Stimulated activated CD8-positive, alpha-beta memory T cell treated with anti-CD3 and anti-CD28 coated beads, Interleukin-15, amount 100 ng/mL, for 24 hours (primary cell): ENCODE data around the gene LPIN1.
A peak's percentile ranks its signal among the peaks of the same experiment; 100 is the strongest.

Experiments used
- DNase-seq: peaks from one replicate; pipeline ENCODE4 v3.0.0-alpha.2; 2020; ENCODE audit warnings: low read depth

LPIN1 gene

DNA sequence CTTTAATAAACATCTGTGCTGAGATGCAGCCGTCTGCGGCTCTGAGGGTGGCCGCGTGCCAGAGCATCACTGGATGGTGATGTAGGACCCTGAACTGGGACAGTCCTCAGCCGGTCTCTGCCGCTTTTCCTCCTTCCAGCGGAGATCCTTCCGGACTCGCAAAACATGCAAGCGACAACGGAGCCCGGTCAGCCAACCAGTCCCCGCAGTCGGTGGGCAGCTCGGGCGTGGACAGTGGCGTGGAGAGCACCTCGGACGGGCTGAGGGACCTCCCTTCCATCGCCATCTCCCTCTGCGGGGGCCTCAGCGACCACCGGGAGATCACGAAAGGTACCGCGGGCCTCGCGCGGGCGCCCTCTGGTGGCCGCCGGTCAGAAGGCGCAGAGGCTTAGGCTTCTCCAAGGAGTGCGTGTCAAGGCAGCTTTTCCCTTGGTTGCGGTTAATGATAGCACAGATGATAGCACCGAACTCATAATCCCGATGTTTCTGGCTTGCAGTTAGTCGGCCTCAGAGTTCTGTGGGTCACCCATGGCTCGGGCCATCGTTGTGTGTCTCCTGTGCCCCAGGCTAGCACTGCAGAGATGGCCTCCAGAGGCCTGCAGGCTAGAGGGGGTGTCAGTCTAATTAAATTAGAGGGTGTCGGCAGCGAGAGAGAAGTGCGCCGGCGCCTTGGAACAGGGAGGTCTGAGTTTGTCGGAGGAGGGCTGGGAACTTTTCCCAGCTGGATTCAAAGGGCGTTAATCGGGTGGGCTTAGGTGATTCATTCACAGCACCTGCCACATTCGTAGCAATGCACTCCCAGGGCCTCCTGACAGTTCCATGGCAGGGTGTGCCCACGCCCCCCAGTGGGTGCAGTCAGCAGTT lies 38.5 kb downstream of the LPIN1 start:
- peak; percentile 31 for DNase-seq

DNA sequence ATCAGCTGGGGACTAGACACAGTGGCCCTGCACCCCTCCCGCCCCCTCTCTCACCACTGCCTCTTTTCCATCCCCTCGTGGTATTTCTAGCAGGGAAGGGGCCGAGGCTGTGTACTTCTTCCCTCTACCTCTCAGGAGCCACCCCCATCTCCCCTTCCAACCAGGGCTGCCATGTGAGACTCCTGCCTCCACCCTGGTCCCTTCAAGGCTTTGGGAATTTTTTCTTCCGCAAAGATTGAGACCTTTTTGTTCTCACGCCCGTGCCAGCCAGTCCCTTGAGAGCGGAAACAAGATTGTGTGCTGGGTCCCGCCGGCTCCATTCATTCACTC lies 39.1 kb downstream of the LPIN1 start:
- DNase-seq: no peak

DNA sequence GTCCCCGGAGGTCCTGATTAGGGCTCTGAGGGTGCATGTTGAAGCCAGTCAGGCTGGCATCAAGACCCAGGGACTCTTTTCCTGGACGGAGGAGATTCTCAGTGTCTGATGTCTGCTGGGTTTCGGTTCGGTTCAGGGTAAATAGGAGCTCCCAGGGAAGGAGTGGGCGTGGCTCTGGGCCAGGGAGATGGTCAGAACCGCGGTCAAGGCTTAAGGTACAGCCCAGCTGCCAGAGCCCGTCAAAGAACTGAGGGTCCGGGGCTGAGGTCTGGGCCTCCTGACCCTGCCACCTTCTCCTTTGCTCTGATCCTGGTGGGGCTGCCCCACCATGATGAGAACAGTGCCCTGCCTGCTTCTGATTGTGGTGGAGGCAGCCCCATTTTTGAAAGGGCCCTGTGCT lies 39.8 kb downstream of the LPIN1 start:
- DNase-seq: no peak

DNA sequence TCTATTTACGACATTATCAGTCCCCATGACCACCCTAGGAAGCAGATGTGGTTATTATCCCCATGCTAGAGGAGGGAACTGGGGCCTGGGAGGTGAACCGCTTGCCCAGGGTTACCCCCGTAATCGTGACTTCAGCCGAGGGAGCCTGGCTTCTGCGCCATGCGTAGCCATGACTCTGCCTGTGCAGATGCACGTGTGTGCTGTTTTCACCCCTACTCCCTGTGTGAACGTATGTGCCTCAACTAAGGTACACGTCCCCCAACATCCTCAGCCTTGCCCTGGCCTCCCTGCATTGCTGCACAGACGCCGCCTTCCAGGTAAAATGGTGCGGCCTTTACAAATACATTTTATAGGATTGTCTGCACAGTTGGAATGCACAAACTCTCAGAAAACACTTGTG lies 40.2 kb downstream of the LPIN1 start:
- no peak for DNase-seq

DNA sequence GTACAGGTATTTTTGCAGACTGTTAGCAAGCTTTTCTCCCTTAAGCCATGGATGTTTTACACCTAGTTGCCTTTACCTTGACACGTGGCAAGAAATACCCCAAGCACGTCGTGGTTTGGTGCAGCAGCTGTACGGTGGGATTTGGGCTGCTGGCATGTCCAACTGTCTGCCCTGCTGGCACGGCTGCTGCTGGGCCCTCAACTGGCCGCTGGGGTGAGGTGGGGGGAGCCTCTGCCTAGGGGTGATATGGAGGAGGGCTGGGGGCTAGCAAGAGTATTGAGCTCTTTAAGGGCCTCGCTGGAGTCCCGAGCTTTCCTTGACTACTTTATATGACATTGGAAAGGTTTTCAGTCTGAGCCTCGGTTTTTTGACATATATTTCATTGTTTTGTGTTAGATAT lies 41.6 kb downstream of the LPIN1 start:
- DNase-seq: no peak

DNA sequence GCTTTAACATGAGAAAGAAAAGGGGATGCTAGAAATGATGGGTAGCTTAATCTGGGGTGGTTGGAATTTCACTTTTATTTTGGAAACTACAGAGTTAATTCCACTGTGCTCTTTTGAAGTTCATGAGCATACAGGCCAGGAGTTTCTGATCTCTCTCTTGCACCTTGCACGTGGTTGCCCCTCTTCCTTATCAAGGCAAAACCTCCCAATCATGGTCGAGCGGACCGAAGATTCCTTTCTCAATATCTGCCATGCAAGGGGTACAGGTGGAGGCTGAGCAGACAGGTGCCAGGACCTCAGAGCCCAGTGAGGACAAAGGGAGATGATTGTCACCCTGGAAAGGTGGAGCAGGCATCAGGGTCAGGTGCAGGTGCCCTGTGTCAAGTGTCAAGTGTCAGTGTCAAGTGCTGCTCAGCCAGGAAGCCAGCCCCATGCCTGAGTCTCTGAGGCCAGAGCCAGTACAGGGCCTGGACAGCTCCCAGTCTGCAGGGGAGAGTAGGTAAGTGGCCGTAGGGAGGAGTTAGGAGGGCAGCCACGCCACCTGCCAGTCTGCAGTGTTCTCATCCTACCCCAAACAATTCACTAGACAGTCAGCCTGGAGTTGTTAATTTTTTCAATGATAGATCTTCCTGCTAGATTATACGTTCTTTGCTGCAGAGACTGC lies 42.2 kb downstream of the LPIN1 start:
- no peak for DNase-seq

DNA sequence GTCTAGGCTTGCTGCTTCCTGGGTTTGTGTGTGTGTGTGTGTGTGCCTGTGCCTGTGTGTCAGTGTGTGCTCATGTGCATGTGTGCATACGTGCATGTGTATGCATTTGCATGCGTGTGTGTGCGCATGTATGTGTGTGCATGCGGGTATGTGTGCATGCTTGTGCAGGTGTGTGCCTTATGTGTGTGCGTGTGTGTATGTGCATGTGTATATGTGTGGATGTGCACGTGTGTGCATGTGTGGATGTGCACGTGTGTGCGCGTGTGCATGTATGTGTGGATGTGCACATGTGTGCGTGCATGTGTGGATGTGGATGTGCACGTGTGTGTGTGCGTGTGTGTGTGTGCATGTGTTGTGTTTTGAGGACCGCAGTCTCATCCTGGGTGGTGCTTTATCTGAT lies 42.8 kb downstream of the LPIN1 start:
- DNase-seq: no peak

DNA sequence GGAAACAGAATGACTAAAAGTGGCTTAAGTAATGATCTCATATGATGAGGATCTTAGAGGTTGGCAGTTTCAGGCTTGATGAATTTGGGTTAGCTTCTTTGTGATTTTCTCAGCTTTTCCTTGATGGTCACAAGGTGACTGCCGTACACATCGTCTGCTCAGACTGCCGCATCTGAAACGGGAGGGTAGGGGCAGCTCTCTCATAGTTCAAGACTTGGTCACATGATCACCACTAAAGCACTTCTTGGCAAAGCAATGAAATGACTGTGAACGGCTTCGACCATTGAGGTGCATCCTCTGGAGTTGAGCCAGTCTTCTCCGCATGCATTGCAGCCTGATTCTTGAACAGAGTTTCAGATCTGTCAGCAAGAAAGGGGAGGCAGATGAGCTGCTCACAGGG lies 43.8 kb downstream of the LPIN1 start:
- no peak for DNase-seq

DNA sequence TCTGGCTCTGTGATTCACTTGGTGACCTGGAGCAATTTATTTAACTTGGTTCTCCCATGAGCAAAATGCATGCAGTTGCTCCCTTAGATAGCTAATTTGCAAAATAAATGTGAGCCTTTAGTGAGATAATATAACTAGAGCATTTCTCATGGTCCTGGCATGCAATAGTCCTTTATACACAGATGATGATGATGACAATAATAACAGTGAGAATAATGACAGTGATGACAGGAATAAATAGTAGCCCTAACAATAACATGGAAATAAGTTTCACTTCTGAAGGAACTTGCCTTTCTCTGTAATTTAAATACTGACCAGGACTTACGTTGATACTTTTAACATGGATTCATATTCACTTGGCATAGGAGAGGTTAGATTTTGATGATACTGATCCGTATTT lies 49.2 kb downstream of the LPIN1 start:
- no peak for DNase-seq

DNA sequence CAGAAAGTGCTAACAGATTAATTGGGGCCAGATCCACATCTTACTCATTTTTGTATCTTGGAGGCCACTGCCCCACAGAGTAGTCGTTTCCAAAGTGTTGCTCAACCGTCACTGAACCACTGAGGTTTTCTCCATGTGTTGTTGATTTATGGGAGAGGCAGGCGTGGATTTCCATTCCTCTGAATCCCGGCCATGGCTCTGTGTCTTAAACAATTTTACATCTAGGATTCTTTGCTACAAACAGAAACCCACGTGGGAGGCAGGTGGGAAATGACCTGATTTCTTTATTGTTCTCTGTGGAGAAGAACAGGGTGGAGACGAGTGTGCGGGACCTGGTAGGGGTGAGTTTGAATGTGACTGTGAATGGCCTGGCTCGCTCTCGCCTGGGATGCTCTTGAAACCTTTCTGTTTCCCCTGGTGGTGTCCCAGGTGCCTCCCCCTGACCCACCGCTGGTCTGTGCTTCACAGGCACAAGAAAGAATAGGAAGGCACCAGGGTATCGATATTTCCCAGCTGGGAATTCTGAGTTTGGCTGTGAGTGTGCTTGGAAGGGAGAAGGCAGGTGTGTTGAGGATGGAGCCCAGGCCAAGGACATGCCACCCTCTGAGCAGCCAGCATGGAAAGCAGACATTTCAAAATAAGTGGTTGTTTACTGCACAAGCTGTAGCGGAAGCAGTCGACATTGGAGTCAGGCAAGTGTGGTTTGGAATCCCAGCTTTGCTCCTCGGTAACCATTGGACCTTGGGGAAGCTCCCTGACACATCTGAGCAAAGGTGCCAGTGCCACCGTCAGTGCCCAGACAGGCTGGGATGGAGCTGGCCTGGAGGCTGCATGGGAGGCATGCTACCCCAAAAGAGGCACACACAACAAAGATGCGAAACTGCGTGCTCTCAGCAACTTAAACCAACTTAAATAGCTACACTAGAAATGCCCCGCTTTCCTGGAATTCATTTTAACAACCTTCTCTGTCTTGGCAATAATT lies 50.0 kb downstream of the LPIN1 start:
- no peak for DNase-seq

DNA sequence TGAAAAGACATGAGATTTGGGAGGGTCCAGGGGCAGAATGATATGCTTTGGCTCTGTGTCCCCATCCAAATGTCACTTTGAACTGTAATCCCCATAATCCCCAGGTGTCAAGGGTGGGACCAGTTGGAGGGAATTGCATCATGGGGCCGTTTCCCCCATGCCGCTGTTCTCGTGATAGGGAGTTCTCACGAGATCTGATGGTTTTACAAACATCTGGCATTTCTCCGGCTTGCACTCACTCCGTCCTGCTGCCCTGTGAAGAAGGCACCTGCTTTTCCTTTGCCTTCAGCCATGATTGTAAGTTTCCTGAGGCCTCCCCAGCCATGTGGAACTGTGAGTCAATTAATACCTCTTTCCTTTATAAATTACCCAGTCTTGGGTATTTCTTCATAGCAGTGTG lies 51.4 kb downstream of the LPIN1 start:
- no peak for DNase-seq

DNA sequence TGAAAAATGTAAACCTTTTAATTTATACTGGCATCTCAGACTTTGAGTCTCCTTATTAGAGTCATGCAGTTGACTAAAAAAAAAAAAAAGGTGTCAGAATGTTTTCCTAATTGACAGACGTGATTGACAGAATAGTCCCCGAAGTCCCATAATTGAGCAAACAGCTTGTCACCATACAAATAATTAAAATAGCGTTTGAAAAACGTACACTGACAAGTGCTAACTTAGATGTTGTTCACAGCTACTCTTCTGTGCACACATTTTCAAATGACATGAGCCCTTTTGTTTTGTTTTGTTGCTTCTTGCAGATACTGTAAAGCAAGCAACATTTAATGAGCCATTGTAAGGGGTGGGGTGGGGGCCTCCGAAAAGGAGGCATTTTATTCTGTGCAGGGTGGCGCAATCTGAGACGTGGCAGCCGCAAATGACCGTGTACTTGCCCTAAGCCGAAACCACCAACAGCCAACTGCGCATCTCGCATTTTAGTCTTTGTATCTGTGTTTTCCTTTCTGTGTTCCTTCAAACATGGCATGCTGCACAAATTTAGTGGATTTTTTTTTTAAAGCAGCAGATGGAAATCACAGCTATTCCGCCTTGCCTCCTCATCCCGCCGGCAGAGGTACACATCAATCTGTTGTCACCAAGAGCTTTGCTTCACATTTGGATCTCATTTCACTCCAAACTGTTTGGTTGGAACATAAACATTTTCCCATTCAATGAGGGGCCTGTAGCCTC lies 52.4 kb downstream of the LPIN1 start:
- no peak for DNase-seq

DNA sequence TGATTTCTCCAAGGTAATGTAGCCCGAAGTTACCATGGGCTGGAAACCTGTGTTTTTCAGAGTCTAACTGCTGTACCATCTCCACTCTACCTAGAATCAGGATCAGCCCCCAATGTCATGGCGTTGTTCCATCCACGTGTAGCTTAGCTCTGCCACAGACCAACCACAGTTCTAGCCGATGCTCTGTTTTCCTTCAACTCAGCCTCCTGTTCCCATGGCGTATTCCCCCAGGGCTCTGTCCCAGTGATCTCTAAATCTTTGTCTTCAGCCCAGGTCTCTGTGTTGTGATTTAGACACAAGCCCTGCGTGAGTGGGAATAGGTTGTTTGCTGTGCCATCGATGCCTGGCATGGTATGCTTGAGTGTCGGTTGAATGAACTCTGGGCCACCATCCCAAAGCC lies 53.4 kb downstream of the LPIN1 start:
- DNase-seq: no peak

DNA sequence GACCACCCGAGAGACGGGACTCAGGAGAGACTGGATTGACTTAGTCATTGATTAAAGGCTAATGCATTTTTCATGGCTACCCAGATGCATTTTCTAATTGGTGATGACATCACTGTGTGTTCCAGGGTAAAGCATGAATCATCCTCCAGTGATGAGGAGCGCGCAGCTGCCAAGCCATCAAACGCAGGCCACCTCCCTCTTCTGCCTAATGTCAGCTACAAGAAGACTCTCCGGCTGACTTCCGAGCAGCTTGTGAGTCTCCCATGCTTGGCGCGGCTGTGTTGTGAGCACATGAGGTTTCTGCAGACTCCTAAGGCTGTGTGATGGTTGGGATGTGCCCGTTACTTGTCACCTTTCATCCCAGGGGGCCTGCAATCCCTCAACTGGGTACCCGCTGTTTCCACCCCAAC lies 56.4 kb downstream of the LPIN1 start:
- no peak for DNase-seq

DNA sequence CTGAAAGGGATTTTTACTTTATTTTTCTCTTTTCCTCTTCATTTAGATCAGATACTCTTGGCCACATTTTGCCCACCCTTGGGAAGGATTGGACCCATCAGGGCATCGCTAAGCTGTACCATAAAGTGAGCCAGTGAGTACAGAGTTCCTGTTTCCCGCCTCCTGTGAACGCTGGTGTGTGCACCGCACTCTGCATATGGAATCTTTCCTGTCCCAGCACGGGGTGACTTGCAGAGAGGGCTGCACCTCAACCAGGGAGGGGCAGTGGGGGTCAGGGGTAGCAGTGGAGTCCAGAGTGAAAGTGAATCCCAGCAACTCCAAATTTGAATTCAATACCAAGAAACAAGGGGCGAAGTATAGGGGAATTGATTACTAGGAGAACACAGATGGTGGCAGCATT lies 58.6 kb downstream of the LPIN1 start:
- DNase-seq: no peak

DNA sequence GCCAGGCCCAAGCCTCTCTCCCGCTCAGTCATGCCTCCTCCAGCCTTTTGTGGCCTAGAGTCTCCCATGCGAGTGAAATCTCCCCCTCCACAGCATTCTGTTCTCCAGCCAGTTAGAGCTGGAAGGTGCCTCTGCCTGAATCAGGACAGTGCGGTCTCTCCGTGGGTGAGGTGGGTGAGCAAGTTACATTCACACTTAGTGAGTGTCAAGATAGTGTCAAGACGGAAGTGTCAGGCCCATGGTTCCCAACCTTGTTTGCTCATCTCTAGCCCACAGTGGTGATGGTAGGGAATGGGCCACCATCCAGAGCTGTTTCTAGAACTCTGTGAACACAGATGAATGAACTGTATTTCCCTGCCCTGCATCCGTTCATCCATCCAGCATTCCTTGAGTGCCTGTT lies 59.5 kb downstream of the LPIN1 start:
- no peak for DNase-seq

DNA sequence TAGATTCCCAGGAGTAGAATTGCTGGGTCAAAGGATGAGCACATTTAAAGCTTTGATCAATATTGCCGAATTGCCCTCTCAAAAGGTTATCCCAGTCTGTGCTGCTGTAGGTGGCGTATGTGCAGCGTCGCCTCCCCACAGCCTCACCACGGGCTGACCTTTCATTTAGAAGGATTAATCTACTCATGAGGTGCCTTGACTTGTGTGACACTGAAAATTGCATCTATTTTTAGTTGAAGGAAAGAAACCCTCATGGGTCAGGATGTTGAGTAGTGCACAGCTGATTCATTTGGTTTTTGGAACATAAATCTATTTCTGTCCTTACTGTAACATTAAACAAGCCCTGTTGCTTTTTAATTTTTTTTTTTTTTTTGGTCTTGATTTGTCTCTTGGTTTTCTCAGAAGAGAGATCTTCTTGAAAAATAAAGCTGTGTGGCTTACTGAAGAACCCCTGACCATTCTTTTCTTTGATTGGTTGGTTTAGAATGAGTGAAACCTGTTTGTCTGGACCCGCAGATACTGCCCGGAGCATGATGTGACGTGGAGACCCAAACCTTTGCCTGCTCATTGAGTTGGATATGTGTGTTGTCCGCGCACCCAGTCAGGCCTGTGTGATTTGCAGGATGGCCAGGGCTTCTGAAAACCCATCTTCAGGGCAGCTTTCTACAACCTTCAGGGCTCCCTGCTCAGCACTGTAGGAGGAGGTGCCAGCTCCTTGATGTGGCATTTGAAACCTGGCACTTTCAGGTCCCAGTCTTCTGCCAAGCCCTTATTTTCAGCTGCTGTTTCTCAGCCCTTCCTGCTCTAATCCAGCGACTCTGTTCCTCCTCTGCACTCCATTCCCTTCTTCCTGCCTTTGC lies 61.0 kb downstream of the LPIN1 start:
- no peak for DNase-seq

DNA sequence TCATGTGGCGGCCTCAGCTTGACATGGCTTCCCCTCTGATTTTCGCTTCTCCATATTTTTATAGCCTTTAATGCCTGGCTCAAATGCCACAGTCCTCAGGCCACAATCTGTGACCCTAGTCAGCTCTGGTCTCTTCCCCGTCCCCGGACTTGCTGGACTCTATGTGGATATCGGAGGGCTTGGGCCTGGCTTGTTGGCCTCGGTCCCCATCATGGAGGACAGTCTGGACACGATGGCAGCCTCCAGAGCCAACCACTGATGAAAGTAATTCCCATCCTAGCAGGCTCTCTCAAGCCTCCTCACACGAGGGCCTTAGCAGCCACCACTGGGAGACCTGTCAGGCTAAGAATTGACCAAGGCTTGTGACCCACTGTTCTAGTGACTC lies 61.6 kb downstream of the LPIN1 start:
- DNase-seq: no peak

DNA sequence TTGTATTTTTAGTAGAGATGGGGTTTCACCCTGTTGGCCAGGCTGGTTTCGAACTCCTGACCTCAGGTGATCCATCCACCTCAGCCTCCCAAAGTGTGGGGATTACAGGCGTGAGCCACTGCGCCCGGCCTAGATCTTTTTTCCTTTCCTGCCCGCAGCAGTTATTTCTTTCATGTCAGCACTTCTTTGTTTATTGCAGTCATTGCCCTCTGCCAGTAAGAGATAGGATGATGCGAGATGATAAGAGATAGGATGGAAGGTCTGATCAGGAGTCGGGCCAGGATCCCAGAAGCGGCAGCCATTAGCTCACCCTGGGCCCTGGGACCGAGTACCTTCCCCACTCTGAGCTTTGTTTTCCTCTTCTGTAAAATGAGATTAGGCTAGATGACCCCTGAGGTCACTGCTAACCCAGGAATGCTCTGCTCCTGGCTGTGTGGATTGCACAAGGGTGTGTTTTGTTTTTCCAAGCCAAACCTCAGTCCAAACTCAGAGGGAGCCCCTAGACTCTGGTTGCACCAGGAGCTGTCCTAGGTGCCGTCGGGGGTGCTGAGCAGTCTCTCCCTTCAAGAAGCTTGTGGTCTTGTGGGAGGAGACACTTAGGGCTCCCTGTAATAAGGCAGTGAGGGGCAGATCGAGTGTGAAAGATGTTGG lies 63.3 kb downstream of the LPIN1 start:
- DNase-seq: no peak

DNA sequence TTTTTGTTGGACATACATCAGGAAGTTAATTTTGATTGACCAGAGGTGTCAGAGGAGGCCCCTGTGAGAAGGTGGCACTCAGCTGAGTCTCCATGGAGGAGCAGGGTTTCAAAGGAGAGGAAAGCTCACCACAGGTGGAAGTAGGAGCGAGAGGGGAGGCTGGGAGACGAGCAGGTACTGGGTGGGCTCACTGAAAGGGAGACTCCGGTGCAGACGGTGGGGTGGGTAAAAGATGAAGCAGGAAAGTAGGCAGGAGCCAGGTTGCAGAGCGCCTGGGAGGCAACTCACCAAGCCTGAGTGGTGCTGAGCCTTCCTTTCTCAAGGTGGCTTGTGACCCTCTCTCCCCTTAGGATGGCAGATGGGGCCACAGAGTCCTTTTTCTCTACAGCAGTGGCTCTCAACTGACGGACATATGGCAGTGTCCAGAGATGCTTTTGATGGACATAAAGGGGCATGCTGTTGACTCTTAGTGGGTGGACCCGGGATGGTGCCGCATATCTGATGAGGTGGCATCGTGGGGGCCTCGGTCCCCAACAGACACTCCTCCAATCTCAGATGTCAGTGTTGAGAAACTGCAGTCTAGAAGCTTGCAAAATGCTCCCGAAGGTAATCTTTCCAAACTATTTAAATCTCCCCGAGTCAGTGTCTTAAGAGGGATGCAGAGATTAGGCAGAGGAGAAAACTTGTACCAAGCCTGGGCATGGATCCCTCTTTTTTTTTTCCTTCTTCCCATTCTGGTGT lies 64.0 kb downstream of the LPIN1 start:
- DNase-seq: no peak
